Osteoblast (primary cell): ENCODE results near the gene CREBRF. TPM values are rescaled to one million over a fixed set of nuclear protein-coding genes. Genes with fewer than 3 reads are reported as not detected.
"Not testable (repeated sequence)": the region's sequence is repeated elsewhere in the genome, so short reads cannot be mapped to it uniquely, and the experiment has no call there.

ENCODE experiments used
- DNase-seq: peaks from one replicate; pipeline ENCODE4 v3.0.0; 2011; ENCODE audit warnings: low spot score, mixed read lengths; ENCODE audit not compliant: insufficient read length; ENCODE audit errors: missing footprints
- H2AFZ ChIP-seq: 2 replicates; pipeline ENCODE4 v1.6.0; 2011; ENCODE audit warnings: mild to moderate bottlenecking, low read length
- H3K27ac ChIP-seq: 2 replicates; pipeline ENCODE4 v1.5.1; 2011; ENCODE audit warnings: mild to moderate bottlenecking, low read depth, low read length, moderate library complexity
- H3K27me3 ChIP-seq: 2 replicates; pipeline ENCODE4 v1.6.0; 2012; ENCODE audit warnings: mild to moderate bottlenecking, control low read depth, inconsistent platforms, low read length, moderate library complexity; ENCODE audit not compliant: insufficient read depth
- H3K36me3 ChIP-seq: 2 replicates; pipeline ENCODE4 v1.5.1; 2011; ENCODE audit warnings: mild to moderate bottlenecking, low read length, control low read depth, moderate library complexity; ENCODE audit not compliant: insufficient read depth
- H3K4me1 ChIP-seq: 2 replicates; pipeline ENCODE4 v1.5.1; 2011; ENCODE audit warnings: mild to moderate bottlenecking, low read length, control low read depth, moderate library complexity; ENCODE audit not compliant: insufficient read depth
- H3K4me2 ChIP-seq: 2 replicates; pipeline ENCODE4 v1.6.0; 2011; ENCODE audit warnings: mild to moderate bottlenecking, low read length; ENCODE audit not compliant: insufficient read depth
- H3K4me3 ChIP-seq: fragments of 200-600 bp; sonication (generic); 3 replicates; pipeline ENCODE4 v1.5.1; 2012; ENCODE audit warnings: mild to moderate bottlenecking, low read length, inconsistent platforms; ENCODE audit not compliant: insufficient read depth
- H3K79me2 ChIP-seq: 2 replicates; pipeline ENCODE4 v1.6.0; 2012; ENCODE audit warnings: mild to moderate bottlenecking, low read length, control low read depth, inconsistent platforms; ENCODE audit not compliant: insufficient read depth
- H3K9me3 ChIP-seq: 2 replicates; pipeline ENCODE4 v1.5.1; 2011; ENCODE audit warnings: low read depth, low read length, control low read depth
- H4K20me1 ChIP-seq: 2 replicates; pipeline ENCODE4 v1.6.0; 2012; ENCODE audit warnings: mild to moderate bottlenecking, low read length, control low read depth; ENCODE audit not compliant: insufficient read depth
- total RNA-seq: library from RNA; depleted of rRNA; stranded (reverse); fragments of >200 nt; gene quantifications from 2 replicates; pipeline ENCODE4 v1.2.3, GENCODE V29; 2012
- TF ChIP-seq, protein P1 (sequence below): IDR thresholded peaks from 2 replicates; pipeline ENCODE4 v1.5.1; 2011; ENCODE audit warnings: mild to moderate bottlenecking, low read depth, low read length, moderate library complexity; ENCODE audit errors: extremely low read depth

The CREBRF gene
- total RNA-seq, 1 donor, result 35.8 TPM

GRCh38 chr5:173042763-173043107, 13.4 kb upstream of the CREBRF start:
- H4K20me1 ChIP-seq, result no peaks in the 10 kb centered on the region
- H3K9me3 ChIP-seq, result no peaks in the 10 kb centered on the region
- no peaks in the 10 kb centered on the region for H3K27me3 ChIP-seq
- TF ChIP-seq, protein P1, sequence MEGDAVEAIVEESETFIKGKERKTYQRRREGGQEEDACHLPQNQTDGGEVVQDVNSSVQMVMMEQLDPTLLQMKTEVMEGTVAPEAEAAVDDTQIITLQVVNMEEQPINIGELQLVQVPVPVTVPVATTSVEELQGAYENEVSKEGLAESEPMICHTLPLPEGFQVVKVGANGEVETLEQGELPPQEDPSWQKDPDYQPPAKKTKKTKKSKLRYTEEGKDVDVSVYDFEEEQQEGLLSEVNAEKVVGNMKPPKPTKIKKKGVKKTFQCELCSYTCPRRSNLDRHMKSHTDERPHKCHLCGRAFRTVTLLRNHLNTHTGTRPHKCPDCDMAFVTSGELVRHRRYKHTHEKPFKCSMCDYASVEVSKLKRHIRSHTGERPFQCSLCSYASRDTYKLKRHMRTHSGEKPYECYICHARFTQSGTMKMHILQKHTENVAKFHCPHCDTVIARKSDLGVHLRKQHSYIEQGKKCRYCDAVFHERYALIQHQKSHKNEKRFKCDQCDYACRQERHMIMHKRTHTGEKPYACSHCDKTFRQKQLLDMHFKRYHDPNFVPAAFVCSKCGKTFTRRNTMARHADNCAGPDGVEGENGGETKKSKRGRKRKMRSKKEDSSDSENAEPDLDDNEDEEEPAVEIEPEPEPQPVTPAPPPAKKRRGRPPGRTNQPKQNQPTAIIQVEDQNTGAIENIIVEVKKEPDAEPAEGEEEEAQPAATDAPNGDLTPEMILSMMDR, result no peak
- DNase-seq, result no peak
- H3K27ac ChIP-seq, result no peak overlapping the region
- H3K36me3 ChIP-seq, result no peaks in the 10 kb centered on the region
- H3K4me3 ChIP-seq, result no peak overlapping the region
- H3K4me1 ChIP-seq, result no peaks in the 10 kb centered on the region
- no peak overlapping the region for H2AFZ ChIP-seq
- H3K79me2 ChIP-seq, result no peaks in the 10 kb centered on the region
- no peak overlapping the region for H3K4me2 ChIP-seq

DNA sequence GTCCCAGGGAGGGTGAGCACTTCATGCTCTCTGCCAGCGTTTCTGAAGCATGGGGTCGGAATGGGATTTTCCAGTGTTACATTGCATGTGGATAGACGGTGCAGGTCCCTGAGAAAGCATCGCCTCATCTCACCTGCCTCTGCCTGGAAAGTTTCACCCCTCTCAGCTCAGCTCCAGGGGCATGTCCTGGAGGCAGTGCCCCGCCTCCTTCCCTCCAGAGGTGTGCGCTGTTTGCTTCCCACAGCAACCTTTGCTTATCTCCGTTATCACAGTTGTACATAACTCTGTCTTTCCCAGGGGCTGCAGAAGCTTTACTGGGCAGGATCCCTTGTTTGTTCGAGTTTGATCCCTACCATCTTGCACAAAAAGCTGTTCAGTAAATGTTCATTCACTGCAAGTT, 10.7 kb upstream of the CREBRF start:
- Histone ChIP-seq H3K36me3 (no peaks in the 10 kb centered on the region), H2AFZ (no peak overlapping the region), H3K4me3 (no peak overlapping the region), H3K27me3 (no peaks in the 10 kb centered on the region), H4K20me1 (no peaks in the 10 kb centered on the region), H3K4me2 (no peak overlapping the region), H3K9me3 (no peaks in the 10 kb centered on the region), H3K27ac (no peak overlapping the region), H3K4me1 (peaks cover 3% of the 10 kb centered on the region), H3K79me2 (no peaks in the 10 kb centered on the region)
- no peak for DNase-seq
- TF ChIP-seq, protein P1, result no peak

DNA sequence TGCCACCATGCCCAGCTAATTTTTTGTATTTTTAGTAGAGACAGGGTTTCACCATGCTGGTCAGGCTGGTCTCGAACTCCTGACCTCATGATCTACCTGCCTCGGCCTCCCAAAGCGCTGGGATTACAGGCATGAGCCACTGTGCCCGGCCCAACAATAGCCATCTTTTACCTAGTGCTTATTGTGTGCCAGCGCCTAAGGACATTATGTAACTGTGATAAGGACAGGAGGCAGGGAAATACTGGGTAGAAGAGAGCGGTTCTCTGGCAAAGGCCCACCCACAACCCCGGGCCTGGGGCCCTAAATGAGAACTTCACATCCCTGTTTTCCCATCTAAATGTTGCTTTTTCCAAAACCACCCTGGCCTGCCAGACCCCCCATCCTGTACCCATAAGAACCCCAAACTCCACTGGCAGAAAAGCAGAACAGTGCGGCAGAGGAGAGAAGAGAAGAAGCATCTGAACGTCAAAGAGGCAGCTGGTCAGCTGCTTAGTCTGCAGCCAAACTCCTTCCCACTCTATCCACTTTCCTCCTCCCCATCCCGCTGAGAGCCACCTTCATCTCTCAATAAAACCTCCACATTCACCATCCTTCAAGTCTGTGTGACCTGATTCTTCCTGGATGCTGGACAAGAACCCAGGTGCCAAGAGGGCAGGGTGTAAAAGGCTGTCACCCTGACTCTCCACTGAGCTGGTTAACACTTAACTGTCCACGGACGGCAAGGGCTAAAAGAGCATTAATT, 8.9 kb upstream of the CREBRF start:
- H3K9me3 ChIP-seq, H3K36me3 ChIP-seq, H3K27ac ChIP-seq, H3K4me2 ChIP-seq, H3K4me3 ChIP-seq, H3K27me3 ChIP-seq, H4K20me1 ChIP-seq, H3K79me2 ChIP-seq, H2AFZ ChIP-seq: not testable (repeated sequence)
- H3K4me1 ChIP-seq, result peaks cover 16% of the 10 kb centered on the region
- peak; percentile 80 for DNase-seq

DNA sequence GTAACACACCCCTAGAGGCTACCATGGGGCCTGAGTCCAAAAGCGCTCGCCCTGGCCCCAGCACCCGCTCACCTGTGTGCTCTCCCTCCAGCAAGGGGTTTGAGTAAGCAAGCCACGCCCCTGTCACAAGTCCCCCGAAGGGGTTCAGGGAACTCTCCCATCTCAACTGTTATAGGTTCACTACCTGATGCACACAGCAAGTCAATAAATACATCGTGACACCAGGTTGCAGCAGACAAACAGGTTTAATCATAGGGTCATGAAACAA, 8.4 kb upstream of the CREBRF start:
- H3K4me1 ChIP-seq, result peaks cover 18% of the 10 kb centered on the region
- DNase-seq, result no peak
- TF ChIP-seq, protein P1, result no peak
- H3K36me3 ChIP-seq, result no peaks in the 10 kb centered on the region
- no peak overlapping the region for H3K4me3 ChIP-seq
- no peaks in the 10 kb centered on the region for H4K20me1 ChIP-seq
- H3K79me2 ChIP-seq, result no peaks in the 10 kb centered on the region
- H3K27me3 ChIP-seq, result no peaks in the 10 kb centered on the region
- no peak overlapping the region for H2AFZ ChIP-seq
- H3K9me3 ChIP-seq, result no peaks in the 10 kb centered on the region
- no peak overlapping the region for H3K4me2 ChIP-seq
- H3K27ac ChIP-seq, result no peak overlapping the region
